Activated CD8-positive, alpha-beta T cell treated with anti-CD3 and anti-CD28 coated beads, Interleukin-2, amount 10 ng/mL, durations not matched to agents 7 days and 5 days (primary cell): Measurements from ENCODE around the gene PLA2G4F. TPM values are rescaled to one million over a fixed set of nuclear protein-coding genes. Genes with fewer than 3 reads are reported as not detected.

Source experiments
- ATAC-seq: fragments of 150-1000 bp; cut with Tn5 transposase; one replicate; pipeline ENCODE4 v1.10.0; 2021; ENCODE audit warnings: moderate library complexity
- CTCF ChIA-PET: fragments of 350-600 bp; sonication (Branson Sonifier 250); formaldehyde crosslinking; loops from one replicate; lab custom pipeline; 2021; ENCODE audit warnings: antibody characterized with exemption; lab: Charles Lee
- POLR2A ChIA-PET: fragments of 350-600 bp; sonication (Branson Sonifier 250); formaldehyde crosslinking; loops from one replicate; lab custom pipeline; 2021; ENCODE audit warnings: antibody characterized with exemption; lab: Charles Lee
- DNase-seq: peaks from one replicate; pipeline ENCODE4 v3.0.0-alpha.2; 2020
- H3K27ac Mint-ChIP-seq: one replicate; pipeline ENCODE4 v1.8.0; 2021; ENCODE audit warnings: mild to moderate bottlenecking, mixed read lengths
- H3K27me3 Mint-ChIP-seq: one replicate; pipeline ENCODE4 v1.8.0; 2021; ENCODE audit warnings: low read depth, mixed read lengths
- H3K36me3 Mint-ChIP-seq: one replicate; pipeline ENCODE4 v1.8.0; 2021; ENCODE audit warnings: low read depth, mixed read lengths
- H3K4me1 Mint-ChIP-seq: one replicate; pipeline ENCODE4 v1.8.0; 2021; ENCODE audit warnings: low read depth, mixed read lengths
- H3K4me3 Mint-ChIP-seq: one replicate; pipeline ENCODE4 v1.8.0; 2021; ENCODE audit warnings: mild to moderate bottlenecking, mixed read lengths
- H3K9me3 Mint-ChIP-seq: one replicate; pipeline ENCODE4 v1.8.0; 2022; ENCODE audit warnings: mixed read lengths; ENCODE audit not compliant: insufficient read depth
- total RNA-seq, 2 experiments: library from RNA; stranded (reverse); gene quantifications; one replicate each; pipeline ENCODE4 v1.2.3, GENCODE V29; 2021

Gene PLA2G4F
- not detected for total RNA-seq

- peaks cover 9% of the 10 kb centered on the region for H3K36me3 Mint-ChIP-seq
- no peaks in the 10 kb centered on the region for H3K9me3 Mint-ChIP-seq
- ATAC-seq (no peak), DNase-seq (no peak)
- no peak within 1 kb of the TSS for H3K27ac Mint-ChIP-seq
- H3K4me1 Mint-ChIP-seq: no peaks in the 10 kb centered on the region
- ChIA-PET CTCF (interaction anchor here (0.6 to 1.4 kb wide), 5 partner anchors 17 to 114 kb away, joined by 3 to 4 read pairs (median 3); no protein-coding TSS in a partner anchor), POLR2A (no interaction called here)
- H3K27me3 Mint-ChIP-seq: no peaks in the 10 kb centered on the region
- H3K4me3 Mint-ChIP-seq: no peak within 1 kb of the TSS
Measured at GRCh38 chr15:42156243-42156922, at the start of gene PLA2G4F. Gene PLA2G4F (minus strand): TSS chr15:42156636. CDS start chr15:42156549, 87 bp downstream.

GRCh38 chr15:42203891-42204290, 47.5 kb upstream of the PLA2G4F start:
- Mint-ChIP-seq H3K27ac (no peak overlapping the region), H3K27me3 (no peaks in the 10 kb centered on the region), H3K9me3 (no peaks in the 10 kb centered on the region), H3K4me3 (no peak overlapping the region), H3K36me3 (peaks cover 20% of the 10 kb centered on the region), H3K4me1 (peaks cover 30% of the 10 kb centered on the region)
- DNase-seq: no peak
- POLR2A ChIA-PET: no interaction called here
- no peak for ATAC-seq
- CTCF ChIA-PET: no interaction called here

- ChIA-PET POLR2A (no interaction called here), CTCF (no interaction called here)
- H3K27me3 Mint-ChIP-seq: no peaks in the 10 kb centered on the region
- DNase-seq (no peak), ATAC-seq (no peak)
- no peaks in the 10 kb centered on the region for H3K9me3 Mint-ChIP-seq
- H3K4me1 Mint-ChIP-seq: peaks cover 25% of the 10 kb centered on the region
- H3K4me3 Mint-ChIP-seq: no peak overlapping the region
- no peak overlapping the region for H3K27ac Mint-ChIP-seq
- peaks cover 23% of the 10 kb centered on the region for H3K36me3 Mint-ChIP-seq
Measured at GRCh38 chr15:42202653-42203052, 46.2 kb upstream of the PLA2G4F start.

- ChIA-PET POLR2A (no interaction called here), CTCF (no interaction called here)
- no peaks in the 10 kb centered on the region for H3K27me3 Mint-ChIP-seq
- H3K9me3 Mint-ChIP-seq: no peaks in the 10 kb centered on the region
- ATAC-seq (no peak), DNase-seq (no peak)
- peaks cover 18% of the 10 kb centered on the region for H3K4me1 Mint-ChIP-seq
- H3K27ac Mint-ChIP-seq: no peak overlapping the region
- H3K36me3 Mint-ChIP-seq: peaks cover 27% of the 10 kb centered on the region
- H3K4me3 Mint-ChIP-seq: no peak overlapping the region
Measured at GRCh38 chr15:42201801-42202200, 45.4 kb upstream of the PLA2G4F start.

- POLR2A ChIA-PET: interaction anchor here (1.2 kb wide), 1 partner anchor 8 kb away, joined by 6 read pairs; no protein-coding TSS in a partner anchor
- no peaks in the 10 kb centered on the region for H3K27me3 Mint-ChIP-seq
- peaks cover 3% of the 10 kb centered on the region for H3K4me1 Mint-ChIP-seq
- H3K36me3 Mint-ChIP-seq: peaks cover 46% of the 10 kb centered on the region
- CTCF ChIA-PET: no interaction called here
- DNase-seq (no peak), ATAC-seq (no peak)
- no peaks in the 10 kb centered on the region for H3K9me3 Mint-ChIP-seq
- no peak overlapping the region for H3K27ac Mint-ChIP-seq
- no peak overlapping the region for H3K4me3 Mint-ChIP-seq
Measured at GRCh38 chr15:42199126-42199525, 42.7 kb upstream of the PLA2G4F start.

GRCh38 chr15:42198516-42198915, 42.1 kb upstream of the PLA2G4F start:
- ATAC-seq (no peak), DNase-seq (no peak)
- CTCF ChIA-PET: no interaction called here
- Mint-ChIP-seq H3K27ac (no peak overlapping the region), H3K36me3 (peaks cover 46% of the 10 kb centered on the region), H3K9me3 (no peaks in the 10 kb centered on the region), H3K4me1 (peaks cover 6% of the 10 kb centered on the region), H3K4me3 (no peak overlapping the region), H3K27me3 (no peaks in the 10 kb centered on the region)
- POLR2A ChIA-PET: interaction anchor here (1.2 kb wide), 1 partner anchor 9 kb away, joined by 6 read pairs; no protein-coding TSS in a partner anchor

GRCh38 chr15:42194513-42194912, 38.1 kb upstream of the PLA2G4F start:
- Mint-ChIP-seq H3K36me3 (peaks cover 57% of the 10 kb centered on the region), H3K4me3 (no peak overlapping the region), H3K4me1 (peaks cover 23% of the 10 kb centered on the region), H3K27ac (no peak overlapping the region), H3K9me3 (no peaks in the 10 kb centered on the region), H3K27me3 (no peaks in the 10 kb centered on the region)
- ATAC-seq: no peak
- CTCF ChIA-PET: interaction anchor here (1.1 kb wide), 1 partner anchor 14 kb away, joined by 3 read pairs; the partner anchor contains the start of gene VPS39
- POLR2A ChIA-PET: interaction anchor here (1.2 kb wide), 1 partner anchor 79 kb away, joined by 3 read pairs; the partner anchor contains the start of gene TMEM87A
- no peak for DNase-seq

- ATAC-seq (no peak), DNase-seq (no peak)
- Mint-ChIP-seq H3K27me3 (no peaks in the 10 kb centered on the region), H3K4me3 (no peak overlapping the region), H3K27ac (no peak overlapping the region), H3K36me3 (peaks cover 61% of the 10 kb centered on the region), H3K9me3 (no peaks in the 10 kb centered on the region), H3K4me1 (peaks cover 23% of the 10 kb centered on the region)
- ChIA-PET POLR2A (interaction anchor here (1.0 kb wide), 1 partner anchor 14 kb away, joined by 3 read pairs; no protein-coding TSS in a partner anchor), CTCF (no interaction called here)
Measured at GRCh38 chr15:42193383-42193782, 36.9 kb upstream of the PLA2G4F start.

GRCh38 chr15:42191610-42192346, 35.3 kb upstream of the PLA2G4F start:
- no peaks in the 10 kb centered on the region for H3K9me3 Mint-ChIP-seq
- H3K27me3 Mint-ChIP-seq: no peaks in the 10 kb centered on the region
- H3K27ac Mint-ChIP-seq: no peak overlapping the region
- H3K36me3 Mint-ChIP-seq: peaks cover 64% of the 10 kb centered on the region
- DNase-seq (no peak), ATAC-seq (no peak)
- POLR2A ChIA-PET: interaction anchor here (0.7 kb wide), 1 partner anchor 17 kb away, joined by 3 read pairs; no protein-coding TSS in a partner anchor
- CTCF ChIA-PET: interaction anchor here (0.8 to 1.2 kb wide), 2 partner anchors 9 to 16 kb away, joined by 3 read pairs; no protein-coding TSS in a partner anchor
- H3K4me3 Mint-ChIP-seq: no peak overlapping the region
- peaks cover 23% of the 10 kb centered on the region for H3K4me1 Mint-ChIP-seq

- DNase-seq (no peak), ATAC-seq (peak; percentile 60)
- CTCF ChIA-PET: no interaction called here
Measured at GRCh38 chr15:42190370-42190769, 33.9 kb upstream of the PLA2G4F start.

GRCh38 chr15:42185801-42186200, 29.4 kb upstream of the PLA2G4F start:
- Mint-ChIP-seq H3K27me3 (no peaks in the 10 kb centered on the region), H3K4me3 (no peak overlapping the region), H3K9me3 (no peaks in the 10 kb centered on the region), H3K27ac (no peak overlapping the region), H3K4me1 (peaks cover 11% of the 10 kb centered on the region), H3K36me3 (peaks cover 62% of the 10 kb centered on the region)
- no peak for DNase-seq
- POLR2A ChIA-PET: no interaction called here
- no peak for ATAC-seq
- CTCF ChIA-PET: no interaction called here

More at GRCh38 chr15:42190370-42190769, 33.9 kb upstream of the PLA2G4F start:
- H3K27ac Mint-ChIP-seq: peak overlapping the region; percentile 50
- POLR2A ChIA-PET: no interaction called here
- peaks cover 63% of the 10 kb centered on the region for H3K36me3 Mint-ChIP-seq
- no peaks in the 10 kb centered on the region for H3K9me3 Mint-ChIP-seq
- H3K27me3 Mint-ChIP-seq: no peaks in the 10 kb centered on the region
- no peak overlapping the region for H3K4me3 Mint-ChIP-seq
- peaks cover 23% of the 10 kb centered on the region for H3K4me1 Mint-ChIP-seq

GRCh38 chr15:42184736-42185135, 28.3 kb upstream of the PLA2G4F start:
- no peak overlapping the region for H3K27ac Mint-ChIP-seq
- no peak for DNase-seq
- H3K4me3 Mint-ChIP-seq: no peak overlapping the region
- ChIA-PET POLR2A (interaction anchor here (0.7 kb wide), 1 partner anchor 213 kb away, joined by 3 read pairs; no protein-coding TSS in a partner anchor), CTCF (no interaction called here)
- peaks cover under 1% of the 10 kb centered on the region for H3K4me1 Mint-ChIP-seq
- no peaks in the 10 kb centered on the region for H3K27me3 Mint-ChIP-seq
- no peaks in the 10 kb centered on the region for H3K9me3 Mint-ChIP-seq
- no peak for ATAC-seq
- peaks cover 59% of the 10 kb centered on the region for H3K36me3 Mint-ChIP-seq
